Suppressor macrophage (primary cell): ENCODE results near the gene HPSE2.
"Not testable (repeated sequence)": the region's sequence is repeated elsewhere in the genome, so short reads cannot be mapped to it uniquely, and the experiment has no call there.

Experiments
- DNase-seq, 4 experiments: peaks; one replicate each; pipeline ENCODE4 v3.0.0-alpha.2; 2020 to 2022

Gene HPSE2

DNA sequence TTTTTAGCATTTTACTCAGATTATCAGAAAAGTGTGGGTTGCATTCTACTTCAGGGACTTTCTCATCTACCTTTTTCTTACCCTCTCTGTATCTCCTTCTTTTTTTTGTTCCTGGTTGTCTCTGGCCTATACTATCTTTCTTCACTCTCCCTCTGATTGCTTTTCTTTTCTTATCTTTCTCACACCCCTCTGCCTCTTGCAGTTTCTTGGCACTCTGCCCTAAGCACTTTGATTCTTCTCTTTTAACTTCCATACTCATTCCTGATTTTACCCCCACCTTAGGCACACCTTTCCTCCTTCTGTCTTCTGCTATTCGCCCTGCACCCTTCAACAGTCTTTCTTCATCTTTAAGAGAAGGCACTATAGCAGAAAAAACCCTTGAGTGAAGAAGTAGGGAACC is 696.1 kb downstream of the HPSE2 start:
- DNase-seq: no peak

DNA sequence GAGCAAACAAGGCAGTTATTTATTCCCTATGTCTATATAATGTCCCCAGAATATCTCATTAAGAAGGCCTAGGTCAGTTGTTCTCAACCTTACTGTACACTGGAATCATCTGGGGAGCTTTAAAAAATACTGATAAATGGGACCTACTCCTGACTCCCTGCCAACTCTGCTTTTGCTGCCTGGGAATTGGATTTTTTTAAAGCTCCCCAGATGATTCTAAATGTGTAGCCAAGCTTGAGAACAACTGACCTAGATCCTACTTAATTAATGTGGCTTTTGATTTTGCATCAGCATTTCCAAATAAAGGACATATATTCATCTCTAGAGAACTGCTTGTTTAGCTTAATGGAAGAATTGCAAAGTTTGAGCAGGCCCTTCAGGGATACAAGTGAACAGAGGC is 697.2 kb downstream of the HPSE2 start:
- DNase-seq: no peak

DNA sequence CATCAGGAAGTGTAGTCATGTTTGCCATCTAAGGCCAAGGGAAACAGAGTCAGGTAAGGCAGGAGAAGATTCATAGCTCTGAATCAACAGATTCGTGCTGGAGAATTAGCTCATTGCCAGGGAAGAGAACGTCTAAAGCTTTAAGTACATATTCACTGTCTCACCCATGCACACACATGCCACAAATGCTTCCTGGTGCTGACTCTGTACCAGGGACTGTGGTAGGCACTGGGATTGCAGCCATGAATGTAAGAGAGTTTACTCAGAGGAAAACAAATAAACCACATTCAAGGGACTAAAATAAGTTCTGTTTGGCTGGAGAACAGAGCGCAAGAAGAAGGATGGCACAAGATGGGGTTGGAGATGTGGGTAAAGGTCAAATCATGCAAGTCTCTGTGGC is 699.1 kb downstream of the HPSE2 start:
- no peak for DNase-seq

DNA sequence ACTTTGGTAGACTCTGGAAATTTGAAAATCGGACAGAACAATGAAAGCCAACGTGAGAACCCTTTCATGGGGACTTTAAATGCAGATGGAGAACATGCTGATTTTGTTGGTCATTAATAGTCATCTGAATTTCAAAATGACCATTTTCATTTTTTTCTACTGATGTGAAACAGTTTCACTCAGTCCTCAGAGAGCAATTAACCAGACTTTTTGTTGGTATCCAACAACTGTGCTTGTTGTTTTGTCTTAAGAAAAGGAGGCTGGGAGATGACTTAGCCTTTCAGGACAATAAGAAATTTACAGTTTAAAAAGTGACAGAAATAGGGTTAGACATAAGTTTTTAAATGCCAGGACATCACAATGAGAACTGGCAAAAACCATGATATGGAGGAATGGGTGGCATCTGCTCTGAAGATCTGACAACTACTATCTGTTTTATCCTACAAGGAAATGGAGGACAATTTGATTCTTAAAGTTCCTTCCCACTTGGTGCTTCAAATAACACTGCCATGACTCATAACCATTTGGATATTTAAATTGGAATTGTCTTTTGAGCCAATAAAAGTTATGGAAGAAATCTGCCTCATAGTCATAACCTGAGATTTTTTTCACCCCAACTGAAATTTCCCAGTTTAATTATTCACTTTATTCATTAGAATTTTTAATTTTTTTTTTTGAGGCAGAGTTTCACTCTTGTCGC is 701.8 kb downstream of the HPSE2 start:
- DNase-seq: no peak

DNA sequence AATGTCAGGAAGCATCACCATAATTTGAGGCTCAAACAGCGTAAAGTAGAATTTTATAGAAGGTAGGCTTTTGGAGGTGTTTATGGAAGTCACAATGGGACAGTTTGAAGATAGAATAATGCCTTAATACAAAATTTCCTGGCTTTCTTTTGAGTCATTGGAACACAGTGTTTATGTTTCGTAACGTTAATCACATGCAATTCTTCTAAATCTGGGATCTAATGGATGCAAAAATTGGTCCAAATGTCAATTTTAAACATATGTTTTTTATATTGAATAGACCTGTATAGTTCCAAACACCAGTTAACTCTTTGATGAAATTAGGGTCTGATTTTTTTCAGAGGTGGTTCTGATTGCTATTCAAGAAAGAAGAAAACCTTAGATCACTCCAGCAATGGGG is 702.4 kb downstream of the HPSE2 start:
- no peak for DNase-seq

DNA sequence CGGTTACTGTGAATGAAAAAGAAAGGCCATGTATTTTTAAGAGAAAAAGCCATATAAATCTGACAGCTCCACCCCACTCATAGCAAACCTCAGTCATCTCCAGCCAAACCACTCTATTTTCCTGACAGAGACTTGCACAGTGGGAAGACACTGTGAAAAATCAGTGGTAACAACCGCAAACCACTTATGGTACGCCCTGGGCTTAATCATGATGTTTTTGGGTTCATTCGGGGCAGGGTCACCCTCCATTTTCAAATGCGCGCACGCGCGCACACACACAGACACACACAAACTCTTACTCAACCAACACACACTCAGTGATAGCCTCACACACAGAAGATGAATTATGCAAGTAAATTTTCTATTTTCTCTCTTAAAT is 706.9 kb downstream of the HPSE2 start:
- DNase-seq: no peak

DNA sequence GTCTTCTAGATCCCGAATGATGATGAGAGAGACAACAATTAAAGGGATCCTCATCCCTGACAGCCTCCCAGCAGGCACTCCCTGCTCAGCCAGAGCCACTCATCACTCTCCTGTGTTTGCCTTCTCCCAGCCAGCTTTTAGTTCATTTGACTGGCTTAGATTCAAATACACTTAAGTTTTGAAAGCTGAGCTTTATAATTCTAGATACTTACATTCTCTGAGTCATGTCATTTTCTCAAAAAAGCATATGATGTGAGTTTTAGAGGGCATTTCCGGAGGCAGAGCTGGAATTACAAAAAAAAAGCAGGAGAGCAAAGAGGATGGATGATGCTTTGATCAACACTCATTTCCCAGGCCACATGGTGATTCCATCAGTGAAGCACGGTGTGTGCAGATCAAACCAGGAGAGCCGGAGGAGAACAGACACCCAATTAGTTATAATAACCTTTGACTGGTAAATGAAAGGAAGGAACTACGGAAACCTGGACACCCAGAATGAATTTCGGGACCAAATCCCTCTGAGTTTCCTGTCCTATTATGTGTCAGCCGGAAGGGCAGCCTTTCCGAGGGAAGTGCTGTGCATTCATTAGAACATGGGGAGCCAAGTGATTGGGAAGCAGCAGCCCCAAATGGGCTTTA is 707.4 kb downstream of the HPSE2 start:
- no peak for DNase-seq

DNA sequence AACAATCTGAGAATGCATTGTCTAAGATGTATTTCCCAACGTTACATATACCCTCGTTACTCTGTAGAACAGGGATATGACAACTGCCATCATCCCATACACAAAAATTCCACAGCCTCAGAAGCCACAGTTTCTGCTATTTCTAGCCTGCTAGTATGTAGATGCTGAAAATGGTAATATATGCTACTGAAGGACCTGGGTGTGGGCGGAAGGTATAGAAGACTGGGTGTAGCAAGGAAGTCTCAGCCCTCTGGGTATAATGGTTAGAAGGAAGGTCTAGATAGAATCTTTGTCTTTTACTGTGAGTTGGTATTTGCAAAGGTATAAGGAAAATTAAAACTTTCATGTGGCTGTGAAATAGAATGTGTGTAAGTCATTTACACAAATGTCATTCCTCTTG is 709.7 kb downstream of the HPSE2 start:
- no peak for DNase-seq

DNA sequence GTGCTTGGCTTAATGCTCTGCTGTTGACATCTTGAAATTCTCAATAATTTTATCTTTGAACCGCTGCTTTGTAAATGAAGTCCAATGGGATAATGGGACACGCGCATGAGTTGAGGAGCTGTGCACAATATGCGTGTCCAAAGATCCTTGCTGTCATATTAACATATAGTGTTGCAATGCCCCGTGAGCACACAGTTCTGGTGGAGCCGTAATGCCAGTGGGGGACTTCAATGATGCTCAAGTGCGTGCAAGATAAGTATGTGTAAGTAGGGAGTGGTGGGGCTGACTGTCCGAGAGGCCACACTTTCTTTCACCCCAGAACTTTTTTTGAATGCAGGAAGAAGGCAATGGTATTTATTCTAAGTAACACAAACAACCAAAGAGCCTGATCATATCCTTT is 711.5 kb downstream of the HPSE2 start:
- no peak for DNase-seq

DNA sequence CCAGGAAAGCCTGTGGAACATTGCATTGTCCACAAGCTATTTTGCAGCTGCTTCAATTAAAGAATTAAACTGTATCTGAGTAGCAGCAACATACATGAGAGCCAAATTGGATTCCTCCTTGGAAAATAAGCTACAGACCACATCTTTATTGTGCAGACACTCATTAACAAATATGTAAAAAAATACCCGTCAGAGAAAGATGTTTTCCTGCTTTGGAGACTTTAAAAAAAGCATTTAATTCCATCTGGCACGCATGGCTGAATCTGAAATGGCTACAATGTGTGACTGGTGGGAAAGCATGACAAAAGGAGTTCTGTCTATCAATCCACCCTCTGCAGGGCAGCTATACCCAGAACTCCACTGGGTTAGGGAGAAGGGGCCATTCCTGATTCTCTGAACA is 715.8 kb downstream of the HPSE2 start:
- no peak for DNase-seq

DNA sequence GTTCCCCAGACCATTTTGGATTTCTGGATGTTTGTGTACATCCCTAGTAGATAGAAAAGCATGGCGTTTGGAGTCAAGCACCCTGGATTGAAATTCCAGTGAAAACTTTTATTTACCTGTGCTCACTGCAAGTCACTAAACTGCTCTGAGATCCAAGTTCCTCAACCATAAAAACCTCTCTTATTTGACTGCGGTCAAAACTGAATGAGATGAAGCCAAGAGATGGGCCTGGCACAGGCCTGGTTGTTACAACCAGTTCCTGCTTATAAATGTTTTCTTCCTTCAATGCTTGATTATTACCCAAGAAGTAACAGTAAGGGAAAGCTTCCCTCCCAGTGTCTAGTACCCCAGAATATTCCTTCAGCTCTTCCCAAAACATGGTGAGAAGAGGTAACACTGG is 718.0 kb downstream of the HPSE2 start:
- no peak for DNase-seq

DNA sequence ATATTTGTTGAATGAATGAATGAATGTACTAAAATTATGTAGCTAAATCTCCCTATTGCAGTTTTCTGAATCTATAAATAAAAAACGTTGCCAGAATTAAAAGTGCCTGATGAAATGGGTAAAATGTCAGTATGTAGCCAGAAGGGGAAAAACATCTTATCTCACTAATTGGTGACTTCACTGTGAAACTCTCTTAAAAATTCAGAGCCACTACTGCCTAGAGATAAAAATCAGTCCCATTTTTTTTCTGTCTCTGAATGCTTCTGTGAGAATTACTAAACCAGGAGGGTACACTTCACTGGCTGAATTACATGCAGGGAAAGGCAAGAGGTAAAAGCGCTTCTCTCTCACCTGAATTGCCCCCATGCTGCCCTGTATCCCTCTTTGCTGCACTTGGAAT is 719.3 kb downstream of the HPSE2 start:
- DNase-seq: no peak

DNA sequence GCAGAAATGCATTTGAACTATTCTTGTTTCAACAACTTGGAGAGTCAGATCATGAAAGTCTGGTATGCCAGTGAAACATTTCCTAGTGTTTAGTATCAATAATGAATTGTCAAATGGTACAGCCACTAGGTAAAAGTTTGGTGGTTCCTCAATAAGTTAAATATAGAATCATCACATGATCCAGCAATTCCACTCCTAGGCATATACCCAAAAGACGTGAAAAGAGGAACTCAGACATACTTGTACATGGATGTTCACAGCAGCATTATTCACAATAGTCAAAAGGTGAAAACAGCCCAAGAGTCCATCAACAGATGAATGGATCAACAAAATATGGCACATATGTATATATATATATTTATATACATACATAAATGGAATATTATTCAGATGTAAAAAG is 721.9 kb downstream of the HPSE2 start:
- peak in 2 of 4 experiments; percentile 5 to 9 for DNase-seq

DNA sequence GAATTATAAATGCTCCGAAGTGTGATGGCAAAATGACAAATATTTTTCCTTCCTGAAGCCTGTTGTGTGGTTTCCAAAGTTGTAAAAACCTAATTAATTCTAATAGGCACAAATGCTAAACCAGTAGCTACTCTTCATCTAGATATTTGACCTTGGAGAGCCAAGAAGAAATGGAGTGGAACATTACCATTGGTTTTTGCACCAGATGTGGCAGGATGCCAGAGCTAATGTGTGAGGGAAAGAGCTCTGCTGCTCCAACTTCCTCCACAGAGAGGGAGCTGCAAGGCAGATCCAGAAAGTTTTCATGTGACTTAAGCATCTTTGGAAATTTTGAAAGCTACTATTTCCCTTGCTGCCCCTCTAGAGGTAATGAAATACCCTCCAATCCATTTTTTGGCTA is 723.8 kb downstream of the HPSE2 start:
- DNase-seq: no peak

DNA sequence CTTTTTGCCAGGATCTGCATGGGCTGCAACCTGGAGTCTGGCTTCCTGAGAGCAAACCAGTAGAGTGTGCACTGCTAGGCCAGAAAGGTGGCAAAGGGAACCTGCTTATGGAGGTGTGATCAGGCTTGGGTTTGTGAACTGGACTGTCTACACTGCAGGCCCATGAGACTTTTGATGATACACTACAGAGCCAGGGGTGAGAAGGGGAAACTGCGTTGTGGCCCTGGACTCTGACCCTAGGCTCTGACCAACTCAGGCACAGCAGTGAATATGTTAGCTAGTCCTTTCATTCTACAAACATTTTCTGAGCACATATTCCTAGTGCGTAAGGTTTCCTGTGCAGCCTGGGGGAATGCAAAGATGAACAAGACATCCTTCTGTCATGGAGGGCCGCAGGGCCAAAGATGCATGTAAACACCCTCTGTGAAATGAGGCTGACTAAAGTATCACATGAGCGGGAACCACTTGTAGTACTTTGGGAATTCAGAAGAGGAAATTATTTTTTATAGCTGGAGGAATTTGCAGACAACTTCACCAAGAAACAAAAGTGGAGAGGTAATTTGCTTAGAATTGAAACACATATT is 725.1 kb downstream of the HPSE2 start:
- DNase-seq: no peak

DNA sequence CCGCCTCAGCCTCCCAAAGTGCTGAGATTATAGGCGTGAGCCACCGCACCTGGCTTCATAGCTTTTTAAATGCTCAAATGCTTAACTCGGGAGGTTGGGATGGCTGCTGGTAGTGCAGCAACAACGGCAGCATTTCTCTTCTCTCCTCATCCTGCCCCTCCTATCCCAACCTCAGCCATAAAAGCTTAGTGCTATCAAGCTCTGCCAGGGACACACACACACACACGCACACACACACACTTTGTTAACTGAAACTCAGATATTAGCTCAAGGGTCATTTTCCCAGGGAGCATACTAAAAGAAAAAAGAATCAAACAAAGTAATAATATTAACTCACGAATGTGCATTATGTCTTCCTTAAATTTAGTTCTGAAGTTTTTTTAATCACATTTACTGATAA is 725.9 kb downstream of the HPSE2 start:
- DNase-seq: no peak

DNA sequence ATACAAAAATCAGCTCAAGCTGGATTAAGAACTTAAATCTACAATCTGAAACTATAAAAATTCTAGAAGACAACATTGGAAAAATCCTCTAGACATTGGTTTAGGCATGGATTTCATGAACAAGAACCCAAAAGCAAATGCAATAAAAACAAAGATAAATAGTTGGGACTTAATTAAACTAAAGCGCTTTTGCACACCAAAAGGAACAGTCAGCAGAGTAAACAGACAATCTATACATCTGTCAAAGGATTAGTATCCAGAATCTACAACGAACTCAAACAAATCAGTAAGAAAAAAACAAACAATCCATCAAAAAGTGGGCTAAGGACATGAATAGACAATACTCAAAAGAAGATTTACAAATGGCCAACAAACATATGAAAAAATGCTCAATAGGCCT is 733.1 kb downstream of the HPSE2 start:
- not testable (repeated sequence) for DNase-seq

DNA sequence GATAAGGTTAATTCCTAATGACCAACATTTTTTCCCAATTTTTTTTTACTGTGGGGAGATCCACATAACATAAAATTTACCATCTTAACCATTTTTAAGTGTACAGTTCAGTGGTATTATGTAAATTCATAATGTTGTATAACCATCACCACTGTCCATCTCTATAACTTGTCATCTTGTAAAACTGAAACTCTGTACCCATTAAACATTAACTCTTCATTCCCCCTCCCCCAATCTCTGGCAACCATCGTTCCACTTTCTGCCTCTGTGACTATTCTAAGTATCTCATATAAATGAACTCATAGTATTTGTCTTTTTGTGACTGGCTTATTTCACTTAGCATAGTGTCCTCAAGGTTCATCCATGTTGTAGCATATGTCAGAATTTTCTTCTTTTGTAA is 742.9 kb downstream of the HPSE2 start:
- DNase-seq: no peak

DNA sequence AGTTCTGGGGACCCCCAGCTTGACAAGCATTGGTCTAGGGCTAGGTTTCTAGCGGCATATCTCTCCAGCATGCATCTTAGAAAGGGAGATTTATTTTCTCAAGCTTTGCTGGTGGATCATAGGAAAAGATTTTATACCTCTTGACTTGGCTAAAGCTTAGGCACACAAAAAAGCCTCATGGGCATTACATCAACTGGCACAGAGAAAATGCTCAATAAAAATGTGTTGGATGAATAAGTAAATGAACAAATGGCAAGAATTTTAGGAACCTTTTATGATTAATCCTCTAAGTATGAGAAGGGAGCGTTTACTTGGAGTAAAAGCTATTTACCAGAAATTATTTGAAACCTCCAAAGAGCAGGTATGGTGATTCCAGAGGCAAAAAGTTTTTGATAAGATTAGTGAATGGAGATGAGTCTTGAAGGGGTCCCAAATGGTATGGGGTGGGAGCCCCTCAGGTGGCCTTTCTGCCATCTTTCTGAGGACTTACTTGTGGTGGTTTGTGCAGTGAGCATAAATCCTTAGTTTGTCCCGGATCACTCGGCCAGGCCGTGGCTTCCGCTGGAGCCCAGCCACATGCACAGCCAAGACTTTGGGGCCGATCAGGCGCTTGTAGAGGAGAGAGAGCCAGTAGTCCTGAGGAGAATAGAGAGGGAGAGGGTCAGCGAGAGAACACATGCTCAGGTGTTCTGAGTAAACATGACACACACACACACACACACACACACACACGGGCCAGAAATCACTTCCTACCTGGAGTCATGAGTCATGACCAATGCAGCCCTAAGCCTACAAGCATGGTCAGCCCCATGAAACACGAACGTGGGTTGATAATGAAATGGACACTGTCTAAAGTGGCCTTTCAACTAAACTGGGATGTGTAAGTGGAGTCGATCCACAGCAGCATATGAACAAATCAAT is 745.8 kb downstream of the HPSE2 start:
- no peak for DNase-seq

DNA sequence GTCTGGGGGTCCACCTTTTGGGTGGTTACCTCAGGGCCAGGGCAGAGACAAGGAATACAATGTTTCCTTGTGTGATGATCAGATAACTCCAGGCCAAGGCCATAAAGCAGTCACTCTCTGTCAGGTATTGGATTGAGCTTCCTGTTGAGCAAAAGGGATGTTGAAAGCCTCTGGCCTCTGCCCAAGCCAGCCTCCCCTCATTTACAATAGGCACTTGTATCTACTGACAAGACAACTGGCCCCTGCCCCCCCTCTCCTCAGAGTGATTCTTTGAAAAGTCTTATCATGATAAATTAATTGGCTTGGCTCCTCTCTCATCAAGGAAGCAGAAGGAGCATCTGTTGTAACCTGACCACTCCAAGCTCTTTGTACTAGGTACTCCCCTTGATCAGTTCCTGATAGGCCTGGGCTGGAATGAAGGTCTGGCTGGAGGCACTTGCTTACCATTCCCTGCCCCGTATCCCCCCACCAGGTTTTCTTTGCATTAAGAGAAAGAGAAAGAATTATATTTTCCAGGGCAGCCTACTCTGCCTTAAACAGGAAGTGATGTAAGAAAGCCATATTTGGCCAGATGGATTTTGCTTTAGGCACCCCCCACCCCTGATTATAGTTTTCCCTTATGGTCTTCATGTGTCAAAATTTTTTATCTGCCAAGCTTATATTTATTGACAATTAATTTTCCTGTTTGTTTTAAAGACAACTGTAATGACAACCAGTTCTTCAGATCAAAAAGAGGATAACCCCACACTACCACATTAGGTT is 746.8 kb downstream of the HPSE2 start:
- DNase-seq: no peak

DNA sequence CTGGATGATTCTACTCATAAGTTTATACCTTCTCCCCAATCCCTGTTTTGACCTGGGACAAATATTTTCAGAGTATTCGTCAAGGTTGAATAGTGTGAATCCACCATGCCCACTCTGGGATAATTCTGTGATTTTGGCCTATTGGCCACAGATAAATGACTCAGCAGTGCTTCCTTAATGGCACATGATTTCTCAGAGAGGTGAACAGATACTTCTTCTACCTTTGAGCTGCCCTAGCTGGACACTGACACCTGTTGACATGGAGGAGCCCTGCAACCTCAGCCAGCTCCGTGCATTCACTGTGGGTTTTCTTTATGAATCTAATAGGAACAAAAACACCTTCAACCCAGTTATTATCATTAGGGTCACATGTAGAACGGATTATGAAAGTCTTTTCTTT is 748.0 kb downstream of the HPSE2 start:
- DNase-seq: no peak

DNA sequence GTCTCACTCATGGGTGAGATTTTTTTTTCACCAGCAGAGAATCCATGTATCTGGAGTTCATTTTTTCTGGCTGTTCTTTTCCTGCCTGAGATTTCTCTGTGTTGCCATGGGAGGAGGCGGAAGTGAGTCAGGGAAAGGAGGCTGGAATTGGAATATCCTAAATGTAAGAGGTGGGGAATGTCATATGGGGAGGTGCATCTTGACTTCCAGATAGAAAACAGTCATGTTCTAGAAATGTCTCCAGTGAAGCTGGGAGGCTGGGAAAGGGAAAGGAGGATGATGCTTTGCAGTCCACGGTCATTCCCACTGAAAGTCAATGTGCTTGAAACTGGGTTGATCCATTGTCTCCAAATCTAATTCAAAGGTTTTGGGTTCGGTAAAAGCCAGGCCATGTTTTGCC is 749.2 kb downstream of the HPSE2 start:
- DNase-seq: no peak

DNA sequence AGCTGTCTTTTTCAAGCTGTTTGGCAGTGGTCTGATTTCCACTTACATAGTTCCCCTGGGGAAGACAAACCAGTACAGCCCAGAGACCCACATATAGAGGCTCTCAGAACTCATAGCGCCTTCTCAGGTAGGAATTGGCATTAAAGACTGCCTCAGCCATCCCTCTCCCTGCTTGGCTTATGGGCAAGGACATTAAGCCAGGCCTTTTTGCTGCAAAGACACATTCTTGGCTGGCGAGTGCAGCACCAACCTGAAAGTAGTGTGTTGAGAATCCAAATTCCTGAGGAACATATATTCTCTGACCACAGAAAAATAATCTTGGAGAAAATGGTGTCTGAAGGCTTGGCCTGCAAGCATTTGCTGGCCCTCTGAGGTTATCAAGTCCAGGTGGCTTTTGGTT is 749.7 kb downstream of the HPSE2 start:
- no peak for DNase-seq
